HCT116 (cell line): ENCODE measurements around the gene TRRAP. TPM values are rescaled to one million over a fixed set of nuclear protein-coding genes. Genes with fewer than 3 reads are reported as not detected.

Experiments used
- ATAC-seq: fragments of 200-7000 bp; cut with Tn5 transposase; 2 replicates; pipeline ENCODE4 v1.9.1; 2020; ENCODE audit warnings: mild to moderate bottlenecking, moderate library complexity
- BruUV-seq: library from RNA; stranded (reverse); fragments of 400-500 nt; replicated peaks from 2 replicates; lab custom pipeline; 2021; lab: Mats Ljungman, UMichigan
- CTCF ChIA-PET: fragments of 300-600 bp; sonication (Branson Sonifier 250); formaldehyde crosslinking; loops from one replicate; lab custom pipeline; 2021; ENCODE audit warnings: antibody characterized with exemption; lab: Charles Lee
- POLR2A ChIA-PET: fragments of 300-600, 350-600 bp; sonication (Branson Sonifier 250); formaldehyde crosslinking; loops from one replicate; lab custom pipeline; 2021; ENCODE audit warnings: antibody characterized with exemption; lab: Charles Lee
- RAD21 ChIA-PET, 2 experiments: fragments of 300-600 bp; sonication (Branson Sonifier 250); formaldehyde crosslinking; loops; one replicate each; lab custom pipeline; 2023; ENCODE audit warnings: low total read pairs in 2 of 2; ENCODE audit not compliant: uncharacterized antibody in 2 of 2, unreplicated experiment in 2 of 2, low non-redundant PET in 1 of 2; lab: Charles Lee
- DNase-seq: peaks from one replicate; pipeline ENCODE4 v3.0.0-alpha.2; 2010; ENCODE audit warnings: low read depth, low spot score
- H2AFZ ChIP-seq: fragments of 200-600 bp; shearing (Covaris generic), sonication (generic); 2 replicates; pipeline ENCODE4 v1.6.1; 2017; ENCODE audit warnings: low read depth, mixed run types, mixed read lengths, antibody characterized with exemption, low read length; ENCODE audit not compliant: poor library complexity, severe bottlenecking
- H3K27ac ChIP-seq: 2 replicates; pipeline ENCODE4 v1.5.1; 2012; ENCODE audit warnings: low read depth, low read length
- H3K27me3 ChIP-seq: fragments of 200-600 bp; sonication (generic); 2 replicates; pipeline ENCODE4 v1.6.1; 2016; ENCODE audit warnings: mixed run types, low read length, mixed read lengths; ENCODE audit not compliant: insufficient read depth
- H3K36me3 ChIP-seq, 2 experiments: fragments of 200-500 bp in 1 of 2; fragments of 200-600 bp in 1 of 2; sonication (Bioruptor generic) in 1 of 2; sonication (generic) in 1 of 2; 2 replicates each; pipeline versions ENCODE4 v1.5.1 to v1.6.1; 2014 to 2016; ENCODE audit warnings: low read length in 2 of 2, inconsistent platforms in 1 of 2, mixed read lengths in 1 of 2, mixed run types in 1 of 2; ENCODE audit not compliant: insufficient read depth in 2 of 2, control insufficient read depth in 1 of 2
- H3K4me1 ChIP-seq, 2 experiments: fragments of 200-600 bp in 1 of 2; sonication (generic) in 1 of 2; 2 replicates each; pipeline versions ENCODE4 v1.5.1 to v1.6.1; 2012 to 2017; ENCODE audit warnings: low read length in 2 of 2, inconsistent platforms in 1 of 2, mild to moderate bottlenecking in 1 of 2, mixed read lengths in 1 of 2, mixed run types in 1 of 2, moderate library complexity in 1 of 2; ENCODE audit not compliant: insufficient read depth in 2 of 2, control insufficient read depth in 1 of 2
- H3K4me2 ChIP-seq: fragments of 200-600 bp; sonication (generic); 2 replicates; pipeline ENCODE4 v1.6.1; 2017; ENCODE audit warnings: mixed run types, low read length, mixed read lengths
- H3K4me3 ChIP-seq, 2 experiments: fragments of 200-600 bp in 1 of 2; sonication (generic) in 1 of 2; replicated peaks in 1 of 2; 2 replicates each; pipeline ENCODE4 v1.5.1; 2011 to 2016; ENCODE audit warnings: low read length in 2 of 2, control low read depth in 1 of 2, low read depth in 1 of 2, mild to moderate bottlenecking in 1 of 2, mixed read lengths in 1 of 2, mixed run types in 1 of 2
- H3K79me2 ChIP-seq: fragments of 200-600 bp; sonication (generic); 2 replicates; pipeline ENCODE4 v1.6.1; 2017; ENCODE audit warnings: mild to moderate bottlenecking, mixed run types, low read length, moderate library complexity, mixed read lengths; ENCODE audit not compliant: insufficient read depth
- H3K9ac ChIP-seq: fragments of 200-600 bp; sonication (generic); 2 replicates; pipeline ENCODE4 v1.6.1; 2016; ENCODE audit warnings: low read length, mixed read lengths
- H3K9me2 ChIP-seq: fragments of 200-600 bp; sonication (generic), shearing (Covaris generic); 2 replicates; pipeline ENCODE4 v1.6.1; 2017; ENCODE audit warnings: mixed run types, mild to moderate bottlenecking, moderate library complexity; ENCODE audit not compliant: insufficient read depth
- H3K9me3 ChIP-seq, 2 experiments: fragments of 200-500 bp in 1 of 2; fragments of 200-600 bp in 1 of 2; sonication (Bioruptor generic) in 1 of 2; sonication (generic) in 1 of 2; 2 replicates each; pipeline ENCODE4 v1.6.1; 2014 to 2017; ENCODE audit warnings: low read length in 2 of 2, mixed read lengths in 2 of 2, inconsistent platforms in 1 of 2, low read depth in 1 of 2, mild to moderate bottlenecking in 1 of 2, mixed run types in 1 of 2, moderate library complexity in 1 of 2; ENCODE audit not compliant: control insufficient read depth in 1 of 2, insufficient read depth in 1 of 2
- H4K20me1 ChIP-seq: fragments of 200-600 bp; sonication (generic), shearing (Covaris generic); 2 replicates; pipeline ENCODE4 v1.6.1; 2017; ENCODE audit warnings: mixed run types, mild to moderate bottlenecking, moderate library complexity; ENCODE audit not compliant: insufficient read depth
- EGR1 ChIP-seq: IDR thresholded peaks from 2 replicates; pipeline ENCODE4 v1.6.1; 2012; ENCODE audit warnings: low read depth
- EZH2 ChIP-seq: fragments of 200-600 bp; sonication (generic); IDR thresholded peaks from 2 replicates; pipeline ENCODE4 v1.6.1; 2017; ENCODE audit warnings: antibody characterized with exemption, mixed run types
- JUND ChIP-seq: IDR thresholded peaks from 2 replicates; pipeline ENCODE4 v1.6.1; 2012
- RAD21 ChIP-seq: IDR thresholded peaks from 2 replicates; pipeline ENCODE4 v1.6.1; 2012; ENCODE audit warnings: low read depth, mild to moderate bottlenecking
- ZFX ChIP-seq: fragments of 450-650 bp; IDR thresholded peaks from 2 replicates; pipeline ENCODE4 v1.6.1; 2017
- intact Hi-C: fragments of 100-400 bp; cut with micrococcal nuclease; formaldehyde crosslinking; loops from 2 replicates; pipeline ENCODE4 v1.10.0; 2022
- total RNA-seq: library from RNA; stranded (reverse); gene quantifications from one replicate; pipeline ENCODE4 v1.2.1, GENCODE V29; 2021; ENCODE audit not compliant: unreplicated experiment
- TF ChIP-seq, protein P1 (sequence below): IDR thresholded peaks from 2 replicates; pipeline ENCODE4 v1.6.1; 2012
- TF ChIP-seq, protein P2 (sequence below): IDR thresholded peaks from 2 replicates; pipeline ENCODE4 v1.6.1; 2012; ENCODE audit warnings: low read depth

TRRAP gene
- total RNA-seq, 1 experiment from 2014 or later = 44.5 TPM

DNA sequence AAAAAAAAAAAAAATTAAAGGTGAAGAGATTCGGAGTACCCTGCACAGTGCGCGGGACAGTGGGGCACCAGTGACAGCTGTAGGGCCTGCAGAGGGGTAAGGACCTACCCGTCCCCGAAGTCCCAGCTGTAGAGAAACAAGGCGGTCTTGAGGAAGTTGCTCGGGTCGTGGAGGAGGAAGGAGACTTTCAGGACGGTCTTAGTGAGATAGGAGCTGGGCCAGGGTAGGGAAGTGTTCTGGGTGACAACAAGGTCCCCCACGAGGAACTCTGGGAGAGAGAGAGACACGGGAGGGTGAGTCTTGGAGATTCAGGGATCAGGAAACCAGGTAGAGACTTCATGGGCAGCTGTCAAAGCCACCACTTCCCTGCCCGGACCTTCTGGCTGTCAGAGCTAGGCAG lies 18.3 kb upstream of the TRRAP start:
- Histone ChIP-seq H3K9me2 (no peaks in the 10 kb centered on the region), H4K20me1 (no peaks in the 10 kb centered on the region), H3K36me3 (no peaks in the 10 kb centered on the region), H3K4me1 (peaks cover 2 to 3% of the 10 kb centered on the region in 2 experiments; a peak in 2 of 4 replicates), H3K9me3 (no peaks in the 10 kb centered on the region), H3K79me2 (no peaks in the 10 kb centered on the region), H3K27me3 (no peaks in the 10 kb centered on the region), H2AFZ (no peak overlapping the region), H3K27ac (no peak overlapping the region), H3K4me3 (no peak overlapping the region), H3K9ac (no peak overlapping the region), H3K4me2 (no peak overlapping the region)
- DNase-seq (no peak), ATAC-seq (no peak)
- ChIA-PET CTCF (no interaction called here), POLR2A (no interaction called here), RAD21 (no interaction called here)
- BruUV-seq = no TSS peak
- intact Hi-C loops = no loop called here
- TF ChIP-seq JUND = no peak

DNA sequence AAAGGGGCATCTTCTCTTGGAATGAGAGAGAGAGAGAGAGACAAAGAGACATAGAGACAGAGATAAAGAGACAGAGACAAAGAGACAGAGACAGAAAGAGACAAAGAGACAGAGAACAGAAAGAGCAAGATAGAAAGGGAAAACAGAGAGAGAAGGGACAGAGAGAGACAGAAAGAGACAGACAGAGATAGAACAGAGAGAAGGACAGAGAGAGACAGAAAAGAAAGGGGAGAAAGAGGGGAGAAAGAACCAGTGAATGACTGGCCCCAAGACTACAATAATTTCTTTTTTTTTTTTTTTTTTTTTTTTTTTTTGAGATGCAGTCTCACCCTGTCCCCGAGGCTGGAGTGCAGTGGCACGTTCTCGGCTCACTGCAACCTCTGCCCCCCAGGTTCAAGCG lies 16.1 kb upstream of the TRRAP start:
- ChIA-PET RAD21 (no interaction called here), CTCF (interaction anchor here (1.9 kb wide), 1 partner anchor 10 kb away, joined by 10 read pairs; no protein-coding TSS in a partner anchor), POLR2A (no interaction called here)
- H2AFZ ChIP-seq = no peak overlapping the region
- intact Hi-C loops = no loop called here
- no peak overlapping the region for H3K9ac ChIP-seq
- TF ChIP-seq, protein P1, sequence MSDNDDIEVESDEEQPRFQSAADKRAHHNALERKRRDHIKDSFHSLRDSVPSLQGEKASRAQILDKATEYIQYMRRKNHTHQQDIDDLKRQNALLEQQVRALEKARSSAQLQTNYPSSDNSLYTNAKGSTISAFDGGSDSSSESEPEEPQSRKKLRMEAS = no peak
- TF ChIP-seq, protein P2, sequence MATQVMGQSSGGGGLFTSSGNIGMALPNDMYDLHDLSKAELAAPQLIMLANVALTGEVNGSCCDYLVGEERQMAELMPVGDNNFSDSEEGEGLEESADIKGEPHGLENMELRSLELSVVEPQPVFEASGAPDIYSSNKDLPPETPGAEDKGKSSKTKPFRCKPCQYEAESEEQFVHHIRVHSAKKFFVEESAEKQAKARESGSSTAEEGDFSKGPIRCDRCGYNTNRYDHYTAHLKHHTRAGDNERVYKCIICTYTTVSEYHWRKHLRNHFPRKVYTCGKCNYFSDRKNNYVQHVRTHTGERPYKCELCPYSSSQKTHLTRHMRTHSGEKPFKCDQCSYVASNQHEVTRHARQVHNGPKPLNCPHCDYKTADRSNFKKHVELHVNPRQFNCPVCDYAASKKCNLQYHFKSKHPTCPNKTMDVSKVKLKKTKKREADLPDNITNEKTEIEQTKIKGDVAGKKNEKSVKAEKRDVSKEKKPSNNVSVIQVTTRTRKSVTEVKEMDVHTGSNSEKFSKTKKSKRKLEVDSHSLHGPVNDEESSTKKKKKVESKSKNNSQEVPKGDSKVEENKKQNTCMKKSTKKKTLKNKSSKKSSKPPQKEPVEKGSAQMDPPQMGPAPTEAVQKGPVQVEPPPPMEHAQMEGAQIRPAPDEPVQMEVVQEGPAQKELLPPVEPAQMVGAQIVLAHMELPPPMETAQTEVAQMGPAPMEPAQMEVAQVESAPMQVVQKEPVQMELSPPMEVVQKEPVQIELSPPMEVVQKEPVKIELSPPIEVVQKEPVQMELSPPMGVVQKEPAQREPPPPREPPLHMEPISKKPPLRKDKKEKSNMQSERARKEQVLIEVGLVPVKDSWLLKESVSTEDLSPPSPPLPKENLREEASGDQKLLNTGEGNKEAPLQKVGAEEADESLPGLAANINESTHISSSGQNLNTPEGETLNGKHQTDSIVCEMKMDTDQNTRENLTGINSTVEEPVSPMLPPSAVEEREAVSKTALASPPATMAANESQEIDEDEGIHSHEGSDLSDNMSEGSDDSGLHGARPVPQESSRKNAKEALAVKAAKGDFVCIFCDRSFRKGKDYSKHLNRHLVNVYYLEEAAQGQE = no peak
- TF ChIP-seq RAD21 (no peak), EZH2 (no peak), EGR1 (no peak), ZFX (no peak)
- no peaks in the 10 kb centered on the region for H3K79me2 ChIP-seq
- no TSS peak for BruUV-seq
- H3K9me2 ChIP-seq = no peaks in the 10 kb centered on the region
- no peak overlapping the region for H3K4me2 ChIP-seq
- peaks cover 9 to 11% of the 10 kb centered on the region in 2 experiments for H3K4me1 ChIP-seq
- no peak overlapping the region for H3K27ac ChIP-seq
- no peak overlapping the region for H3K4me3 ChIP-seq
- H3K36me3 ChIP-seq = no peaks in the 10 kb centered on the region
- no peaks in the 10 kb centered on the region for H3K27me3 ChIP-seq
- H3K9me3 ChIP-seq = no peaks in the 10 kb centered on the region
- no peaks in the 10 kb centered on the region for H4K20me1 ChIP-seq
- DNase-seq (no peak), ATAC-seq (no peak)
